CD8-positive, alpha-beta memory T cell (primary cell): ENCODE data around the gene H6PD. TPM values are rescaled to one million over a fixed set of nuclear protein-coding genes. Genes with fewer than 3 reads are reported as not detected.

Experiments
- CTCF ChIA-PET: fragments of 350-600 bp; sonication (Branson Sonifier 250); formaldehyde crosslinking; loops from one replicate; lab custom pipeline; 2021; ENCODE audit warnings: antibody characterized with exemption; lab: Charles Lee
- POLR2A ChIA-PET: fragments of 350-600 bp; sonication (Branson Sonifier 250); formaldehyde crosslinking; loops from one replicate; lab custom pipeline; 2021; ENCODE audit warnings: antibody characterized with exemption; lab: Charles Lee
- DNase-seq, 5 donors: peaks; one replicate each; pipeline versions ENCODE4 v3.0.0 to v3.0.0-alpha.2; 2020 to 2022; ENCODE audit warnings: mixed read lengths in 1 of 5
- H3K27ac ChIP-seq: one replicate; pipeline ENCODE4 v1.7.0; 2013; ENCODE audit warnings: low read depth, mild to moderate bottlenecking, low read length, moderate library complexity
- H3K27me3 ChIP-seq: 2 replicates; pipeline ENCODE4 v1.7.0; 2013; ENCODE audit warnings: low read length, mild to moderate bottlenecking; ENCODE audit not compliant: insufficient read depth, poor library complexity, severe bottlenecking
- H3K36me3 ChIP-seq: 2 replicates; pipeline ENCODE4 v1.7.0; 2013; ENCODE audit warnings: mild to moderate bottlenecking, low read length, moderate library complexity; ENCODE audit not compliant: insufficient read depth
- H3K4me1 ChIP-seq: 2 replicates; pipeline ENCODE4 v1.7.0; 2013; ENCODE audit warnings: mild to moderate bottlenecking, low read length, moderate library complexity; ENCODE audit not compliant: insufficient read depth
- H3K4me3 ChIP-seq: 2 replicates; pipeline ENCODE4 v1.7.0; 2013; ENCODE audit warnings: mild to moderate bottlenecking, low read length
- H3K9me3 ChIP-seq: 2 replicates; pipeline ENCODE4 v1.7.0; 2013; ENCODE audit warnings: mild to moderate bottlenecking, low read length
- H3K27ac Mint-ChIP-seq, 8 donors: one replicate each; pipeline ENCODE4 v1.8.0; 2020 to 2021; ENCODE audit warnings: mixed read lengths in 8 of 8, mild to moderate bottlenecking in 6 of 8, inconsistent platforms in 3 of 8, moderate library complexity in 3 of 8
- H3K27me3 Mint-ChIP-seq, 2 donors: one replicate each; pipeline ENCODE4 v1.8.0; 2020 to 2021; ENCODE audit warnings: mixed read lengths in 2 of 2, mild to moderate bottlenecking in 1 of 2, moderate library complexity in 1 of 2
- H3K36me3 Mint-ChIP-seq, 3 donors: one replicate each; pipeline ENCODE4 v1.8.0; 2020 to 2021; ENCODE audit warnings: mixed read lengths in 3 of 3, inconsistent platforms in 1 of 3, mild to moderate bottlenecking in 1 of 3
- H3K4me1 Mint-ChIP-seq, 3 donors: one replicate each; pipeline ENCODE4 v1.8.0; 2020 to 2021; ENCODE audit warnings: mixed read lengths in 3 of 3, inconsistent platforms in 1 of 3, mild to moderate bottlenecking in 1 of 3
- H3K4me3 Mint-ChIP-seq, 7 donors: one replicate each; pipeline ENCODE4 v1.8.0; 2020 to 2021; ENCODE audit warnings: mixed read lengths in 7 of 7, mild to moderate bottlenecking in 6 of 7, moderate library complexity in 4 of 7, inconsistent platforms in 2 of 7
- H3K9me3 Mint-ChIP-seq, 5 donors: one replicate each; pipeline ENCODE4 v1.8.0; 2020 to 2022; ENCODE audit warnings: mixed read lengths in 5 of 5, mild to moderate bottlenecking in 3 of 5, moderate library complexity in 2 of 5, inconsistent platforms in 1 of 5
- polyA plus RNA-seq: library from polyadenylated mRNA; unstranded; fragments of 300-500 nt; fragmentation: Illumina TruSeq; gene quantifications from one replicate; pipeline ENCODE4 v1.2.3, GENCODE V29; 2021
- total RNA-seq, 2 experiments: library from RNA; stranded (reverse); gene quantifications; one replicate each; pipeline ENCODE4 v1.2.3, GENCODE V29; 2021

Gene H6PD
- total and polyA plus RNA-seq, 3 experiments from 2014 or later, result 7.8 to 11.6 (median 7.9) TPM

GRCh38 chr1:9201401-9202239 lies 33.0 kb upstream of the H6PD start:
- Histone ChIP-seq H3K4me1 (peaks cover 23% of the 10 kb centered on the region), H3K4me3 (no peak overlapping the region), H3K36me3 (no peaks in the 10 kb centered on the region), H3K27ac (no peak overlapping the region), H3K9me3 (no peaks in the 10 kb centered on the region), H3K27me3 (peaks cover 49% of the 10 kb centered on the region)
- DNase-seq, result no peak
- H3K9me3 Mint-ChIP-seq, result no peaks in the 10 kb centered on the region
- ChIA-PET CTCF (interaction anchor here (1.4 kb wide), 2 partner anchors 90 to 91 kb away, joined by 5 read pairs; no protein-coding TSS in a partner anchor), POLR2A (no interaction called here)
- H3K36me3 Mint-ChIP-seq, result no peaks in the 10 kb centered on the region
- peaks cover 27 to 43% (median 35%) of the 10 kb centered on the region in 3 donors for H3K4me1 Mint-ChIP-seq
- peaks cover 61 to 88% of the 10 kb centered on the region in 2 donors for H3K27me3 Mint-ChIP-seq
- H3K27ac Mint-ChIP-seq, result peak overlapping the region in 3 of 8 donors; percentile 7 to 33 (median 21)
- H3K4me3 Mint-ChIP-seq, result peak overlapping the region; percentile 32 to 71 (median 54)

GRCh38 chr1:9202240-9202870 lies 32.2 kb upstream of the H6PD start:
- ChIA-PET POLR2A (no interaction called here), CTCF (no interaction called here)
- H3K4me1 ChIP-seq, result peaks cover 23% of the 10 kb centered on the region
- no peaks in the 10 kb centered on the region for H3K9me3 Mint-ChIP-seq
- H3K4me3 ChIP-seq, result no peak overlapping the region
- peaks cover 25 to 40% (median 33%) of the 10 kb centered on the region in 3 donors for H3K4me1 Mint-ChIP-seq
- no peaks in the 10 kb centered on the region for H3K36me3 ChIP-seq
- H3K9me3 ChIP-seq, result no peaks in the 10 kb centered on the region
- peaks cover 68 to 85% of the 10 kb centered on the region in 2 donors for H3K27me3 Mint-ChIP-seq
- H3K36me3 Mint-ChIP-seq, result no peaks in the 10 kb centered on the region
- peaks cover 45% of the 10 kb centered on the region for H3K27me3 ChIP-seq
- peak overlapping the region in 6 of 7 donors; percentile 9 to 64 (median 42) for H3K4me3 Mint-ChIP-seq
- DNase-seq, result no peak
- peak overlapping the region in 1 of 8 donors; percentile 31 for H3K27ac Mint-ChIP-seq
- no peak overlapping the region for H3K27ac ChIP-seq

GRCh38 chr1:9203511-9203982 lies 31.0 kb upstream of the H6PD start:
- Mint-ChIP-seq H3K4me3 (peak overlapping the region in 3 of 7 donors; percentile 11 to 51 (median 20)), H3K27me3 (peaks cover 73 to 81% of the 10 kb centered on the region in 2 donors), H3K36me3 (no peaks in the 10 kb centered on the region), H3K27ac (no peak overlapping the region), H3K4me1 (peaks cover 25 to 40% (median 33%) of the 10 kb centered on the region in 3 donors), H3K9me3 (no peaks in the 10 kb centered on the region)
- CTCF ChIA-PET, result no interaction called here
- POLR2A ChIA-PET, result no interaction called here
- no peaks in the 10 kb centered on the region for H3K9me3 ChIP-seq
- peaks cover 23% of the 10 kb centered on the region for H3K4me1 ChIP-seq
- no peak overlapping the region for H3K4me3 ChIP-seq
- peaks cover 38% of the 10 kb centered on the region for H3K27me3 ChIP-seq
- DNase-seq, result peak in 2 of 5 donors; percentile 5 to 31
- H3K36me3 ChIP-seq, result no peaks in the 10 kb centered on the region
- H3K27ac ChIP-seq, result no peak overlapping the region

GRCh38 chr1:9204156-9204720 lies 30.3 kb upstream of the H6PD start:
- CTCF ChIA-PET, result no interaction called here
- POLR2A ChIA-PET, result no interaction called here
- Histone ChIP-seq H3K27ac (no peak overlapping the region), H3K4me1 (peaks cover 23% of the 10 kb centered on the region), H3K27me3 (peaks cover 38% of the 10 kb centered on the region), H3K36me3 (no peaks in the 10 kb centered on the region), H3K9me3 (no peaks in the 10 kb centered on the region), H3K4me3 (no peak overlapping the region)
- Mint-ChIP-seq H3K27me3 (peaks cover 69 to 80% of the 10 kb centered on the region in 2 donors), H3K4me3 (peak overlapping the region in 1 of 7 donors; percentile 31), H3K27ac (peak overlapping the region in 1 of 8 donors; percentile 43), H3K36me3 (no peaks in the 10 kb centered on the region), H3K4me1 (peaks cover 25 to 40% (median 33%) of the 10 kb centered on the region in 3 donors), H3K9me3 (no peaks in the 10 kb centered on the region)
- DNase-seq, result no peak

GRCh38 chr1:9207086-9207485 lies 27.5 kb upstream of the H6PD start:
- Mint-ChIP-seq H3K9me3 (no peaks in the 10 kb centered on the region), H3K36me3 (no peaks in the 10 kb centered on the region), H3K27me3 (peaks cover 55 to 75% of the 10 kb centered on the region in 2 donors), H3K4me1 (peaks cover 16 to 21% (median 20%) of the 10 kb centered on the region in 3 donors), H3K27ac (no peak overlapping the region), H3K4me3 (no peak overlapping the region)
- H3K27me3 ChIP-seq, result peaks cover 27% of the 10 kb centered on the region
- POLR2A ChIA-PET, result no interaction called here
- H3K27ac ChIP-seq, result no peak overlapping the region
- no peak overlapping the region for H3K4me3 ChIP-seq
- DNase-seq, result no peak
- CTCF ChIA-PET, result no interaction called here
- no peaks in the 10 kb centered on the region for H3K36me3 ChIP-seq
- H3K9me3 ChIP-seq, result no peaks in the 10 kb centered on the region
- peaks cover 14% of the 10 kb centered on the region for H3K4me1 ChIP-seq

GRCh38 chr1:9207715-9208114 lies 26.9 kb upstream of the H6PD start:
- Mint-ChIP-seq H3K9me3 (no peaks in the 10 kb centered on the region), H3K27me3 (peaks cover 49 to 69% of the 10 kb centered on the region in 2 donors), H3K4me1 (peaks cover 10 to 15% (median 14%) of the 10 kb centered on the region in 3 donors), H3K36me3 (no peaks in the 10 kb centered on the region), H3K27ac (no peak overlapping the region), H3K4me3 (no peak overlapping the region)
- Histone ChIP-seq H3K27me3 (peaks cover 21% of the 10 kb centered on the region), H3K36me3 (no peaks in the 10 kb centered on the region), H3K27ac (no peak overlapping the region), H3K4me3 (no peak overlapping the region), H3K9me3 (no peaks in the 10 kb centered on the region), H3K4me1 (peaks cover 9% of the 10 kb centered on the region)
- DNase-seq, result no peak
- ChIA-PET CTCF (no interaction called here), POLR2A (no interaction called here)

- H3K9me3 Mint-ChIP-seq, result no peaks in the 10 kb centered on the region
- Histone ChIP-seq H3K27me3 (peaks cover 7% of the 10 kb centered on the region), H3K27ac (no peak overlapping the region), H3K4me1 (no peaks in the 10 kb centered on the region), H3K36me3 (no peaks in the 10 kb centered on the region), H3K4me3 (no peak overlapping the region), H3K9me3 (no peaks in the 10 kb centered on the region)
- POLR2A ChIA-PET, result no interaction called here
- H3K4me3 Mint-ChIP-seq, result no peak overlapping the region
- peaks cover 24 to 40% of the 10 kb centered on the region in 2 donors for H3K27me3 Mint-ChIP-seq
- H3K4me1 Mint-ChIP-seq, result no peaks in the 10 kb centered on the region
- no peaks in the 10 kb centered on the region for H3K36me3 Mint-ChIP-seq
- CTCF ChIA-PET, result interaction anchor here (1.5 kb wide), 1 partner anchor 101 kb away, joined by 5 read pairs; no protein-coding TSS in a partner anchor
- no peak overlapping the region for H3K27ac Mint-ChIP-seq
- no peak for DNase-seq
These were observed 23.2 kb upstream of the H6PD start for GRCh38 chr1:9211291-9211811.
